Kidney (tissue), 14 donors: ENCODE measurements around the gene CACNA1F. TPM values are rescaled to one million over a fixed set of nuclear protein-coding genes. Genes with fewer than 3 reads are reported as not detected.

ENCODE experiments used
- DNase-seq, 5 donors: peaks; one replicate each; pipeline ENCODE4 v3.0.0-alpha.2; 2013 to 2020
- FAIRE-seq: peaks from 2 replicates; lab custom pipeline; 2012; peaks lifted over from hg19 to GRCh38; lab: Jason Lieb, UNC
- H3K27ac ChIP-seq, 2 donors: one replicate each; pipeline ENCODE4 v1.7.0; 2013; ENCODE audit warnings: low read depth in 2 of 2, low read length in 2 of 2, inconsistent platforms in 1 of 2
- H3K27me3 ChIP-seq: one replicate; pipeline ENCODE4 v1.7.1; 2013; ENCODE audit warnings: low read length, inconsistent platforms; ENCODE audit not compliant: control insufficient read depth, insufficient read depth
- H3K36me3 ChIP-seq, 3 donors: one replicate each; pipeline versions ENCODE4 v1.7.0 to v1.7.1; 2013; ENCODE audit warnings: low read length in 3 of 3, control low read depth in 1 of 3, inconsistent platforms in 1 of 3; ENCODE audit not compliant: insufficient read depth in 3 of 3, control insufficient read depth in 2 of 3
- H3K4me1 ChIP-seq, 3 donors: one replicate each; pipeline versions ENCODE4 v1.7.0 to v1.7.1; 2013; ENCODE audit warnings: low read length in 3 of 3, inconsistent platforms in 1 of 3, low read depth in 1 of 3; ENCODE audit not compliant: control insufficient read depth in 2 of 3, insufficient read depth in 2 of 3
- H3K4me3 ChIP-seq, 3 donors: one replicate each; pipeline versions ENCODE4 v1.7.0 to v1.8.1; 2013; ENCODE audit warnings: low read length in 3 of 3, control low read depth in 1 of 3, inconsistent platforms in 1 of 3
- H3K9ac ChIP-seq, 3 donors: one replicate each; pipeline versions ENCODE4 v1.7.0 to v1.7.1; 2013; ENCODE audit warnings: low read length in 3 of 3, control low read depth in 1 of 3, inconsistent platforms in 1 of 3
- H3K9me3 ChIP-seq, 3 donors: one replicate each; pipeline versions ENCODE4 v1.7.0 to v1.7.1; 2013; ENCODE audit warnings: low read length in 3 of 3, control low read depth in 1 of 3, inconsistent platforms in 1 of 3; ENCODE audit not compliant: control insufficient read depth in 2 of 3, insufficient read depth in 1 of 3
- intact Hi-C: fragments of 100-400 bp; cut with DNase I; formaldehyde crosslinking; loops from one replicate; pipeline ENCODE4 v1.11.1; 2022
- polyA plus RNA-seq: library from polyadenylated mRNA; stranded (reverse); fragments of 350-450 nt; fragmentation: Illumina TruSeq; extraction: RNeasy Lipid Tissue Mini Kit (QIAGEN cat#74804); gene quantifications from one replicate; pipeline ENCODE4 v1.2.3, GENCODE V29; 2014; ENCODE audit warnings: low read depth, low replicate concordance; ENCODE audit not compliant: insufficient read depth
- total RNA-seq: library from RNA; stranded (reverse); fragmentation: NEBNext Ultra II Directional; extraction: Animal tissue kit (Norgen Biotek cat#: 25700); gene quantifications from one replicate; pipeline ENCODE4 v1.2.1, GENCODE V29; 2021
- TF ChIP-seq, protein P1 (sequence below): IDR thresholded peaks from 3 replicates; pipeline ENCODE4 v1.5.1; 2012; ENCODE audit warnings: mild to moderate bottlenecking, moderate library complexity, borderline replicate concordance; ENCODE audit not compliant: insufficient read depth; ENCODE audit errors: extremely low read depth
- donor health status: control.
- donor health status: control.
- donor health status: control.
- donor health status: control.
- donor health status: control.
- donor health status: DM: yes; HTN: yes; CAD: no.
- donor health status: Normal renal cell carcinoma (clear cell type).

CACNA1F gene
- total and polyA plus RNA-seq, 2 donors from 2014 or later: 0.15 to 0.25 TPM

DNA sequence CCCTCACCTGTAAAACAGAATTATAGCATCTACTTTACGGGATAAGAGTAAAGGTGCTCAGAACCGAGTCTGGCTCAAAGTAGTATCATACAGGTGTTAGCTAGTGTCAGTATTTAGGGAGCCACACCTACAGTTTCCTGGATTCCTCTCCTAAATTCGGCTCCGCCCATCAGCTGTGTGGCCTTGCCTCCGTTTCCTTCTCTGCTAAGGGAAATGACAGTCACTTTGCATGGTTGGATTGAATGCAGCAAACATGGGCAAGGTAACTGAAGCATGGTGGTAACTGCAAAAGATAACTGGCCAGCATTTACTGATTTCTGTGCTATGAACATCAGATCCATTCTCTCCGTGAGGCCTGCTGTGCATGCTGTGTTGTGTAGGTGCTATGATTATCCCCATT is 39.3 kb upstream of the CACNA1F start:
- Histone ChIP-seq H3K9ac (no peak overlapping the region), H3K9me3 (no peaks in the 10 kb centered on the region), H3K4me3 (peak overlapping the region in 1 of 3 donors; percentile 24), H3K36me3 (no peaks in the 10 kb centered on the region), H3K27me3 (no peaks in the 10 kb centered on the region), H3K4me1 (peaks cover 0 to 16% (median 10%) of the 10 kb centered on the region in 3 donors), H3K27ac (no peak overlapping the region)
- TF ChIP-seq, protein P1, sequence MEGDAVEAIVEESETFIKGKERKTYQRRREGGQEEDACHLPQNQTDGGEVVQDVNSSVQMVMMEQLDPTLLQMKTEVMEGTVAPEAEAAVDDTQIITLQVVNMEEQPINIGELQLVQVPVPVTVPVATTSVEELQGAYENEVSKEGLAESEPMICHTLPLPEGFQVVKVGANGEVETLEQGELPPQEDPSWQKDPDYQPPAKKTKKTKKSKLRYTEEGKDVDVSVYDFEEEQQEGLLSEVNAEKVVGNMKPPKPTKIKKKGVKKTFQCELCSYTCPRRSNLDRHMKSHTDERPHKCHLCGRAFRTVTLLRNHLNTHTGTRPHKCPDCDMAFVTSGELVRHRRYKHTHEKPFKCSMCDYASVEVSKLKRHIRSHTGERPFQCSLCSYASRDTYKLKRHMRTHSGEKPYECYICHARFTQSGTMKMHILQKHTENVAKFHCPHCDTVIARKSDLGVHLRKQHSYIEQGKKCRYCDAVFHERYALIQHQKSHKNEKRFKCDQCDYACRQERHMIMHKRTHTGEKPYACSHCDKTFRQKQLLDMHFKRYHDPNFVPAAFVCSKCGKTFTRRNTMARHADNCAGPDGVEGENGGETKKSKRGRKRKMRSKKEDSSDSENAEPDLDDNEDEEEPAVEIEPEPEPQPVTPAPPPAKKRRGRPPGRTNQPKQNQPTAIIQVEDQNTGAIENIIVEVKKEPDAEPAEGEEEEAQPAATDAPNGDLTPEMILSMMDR: no peak
- DNase-seq (no peak), FAIRE-seq (no peak)
- intact Hi-C loops: no loop called here

DNA sequence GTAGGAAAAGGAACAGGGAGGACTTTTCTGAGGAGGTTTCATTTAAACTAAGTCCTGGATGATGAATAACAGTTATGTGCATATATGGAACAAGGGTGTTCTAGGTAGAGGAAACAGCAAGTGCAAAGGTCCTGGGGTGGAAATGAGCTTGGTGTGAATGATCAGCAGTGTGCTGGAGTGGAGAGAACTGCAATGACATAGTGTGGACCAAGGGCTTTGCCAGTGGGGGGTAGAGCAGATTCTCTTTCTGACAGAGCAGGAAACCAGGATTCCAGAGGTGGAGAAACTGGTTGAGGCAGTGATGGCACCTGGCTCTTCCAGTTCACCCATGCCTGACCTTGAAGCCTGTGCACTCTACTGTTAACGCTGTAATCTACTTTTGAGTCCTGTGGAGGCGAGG is 38.2 kb upstream of the CACNA1F start:
- Histone ChIP-seq H3K36me3 (no peaks in the 10 kb centered on the region), H3K4me1 (peaks cover 0 to 16% (median 10%) of the 10 kb centered on the region in 3 donors), H3K4me3 (peak overlapping the region in 1 of 3 donors; percentile 53), H3K9ac (peak overlapping the region in 1 of 3 donors; percentile 12), H3K27me3 (no peaks in the 10 kb centered on the region), H3K9me3 (no peaks in the 10 kb centered on the region), H3K27ac (no peak overlapping the region)
- TF ChIP-seq, protein P1: no peak
- DNase-seq (peak in 1 of 5 donors; percentile 9), FAIRE-seq (no peak)
- intact Hi-C loops: no loop called here

DNA sequence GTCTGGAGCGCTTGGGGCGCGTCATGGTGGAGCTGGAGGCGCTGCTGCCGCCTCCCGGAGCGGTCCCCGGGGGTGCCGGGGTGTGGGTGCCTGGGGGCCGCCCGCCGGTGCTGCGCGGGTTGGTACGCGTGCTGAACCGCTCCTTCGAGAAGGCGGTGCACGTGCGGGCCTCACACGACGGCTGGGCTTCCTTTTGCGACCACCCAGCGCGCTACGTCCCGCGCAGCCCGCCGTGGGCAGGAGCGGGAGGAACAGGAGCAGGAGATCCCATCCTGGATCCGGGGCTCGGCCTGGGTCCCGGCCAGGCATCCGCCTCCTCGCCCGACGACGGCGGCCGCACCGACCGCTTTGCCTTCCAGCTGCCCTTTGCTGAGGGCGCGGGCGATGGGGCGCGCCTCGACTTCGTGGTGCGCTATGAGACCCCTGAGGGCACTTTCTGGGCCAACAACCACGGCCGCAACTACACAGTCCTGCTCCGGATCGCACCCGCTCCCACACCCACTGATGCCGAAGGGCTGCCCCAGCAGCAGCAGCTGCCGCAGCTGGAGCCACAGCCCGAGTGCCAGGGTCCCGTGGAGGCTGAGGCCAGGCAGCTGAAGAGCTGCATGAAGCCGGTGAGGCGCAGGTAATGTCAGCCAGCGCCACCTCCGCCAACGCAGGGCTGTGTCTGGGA is 37.2 kb upstream of the CACNA1F start:
- peak overlapping the region; percentile 33 to 53 (median 47) for H3K4me3 ChIP-seq
- FAIRE-seq (no peak), DNase-seq (peak in 2 of 5 donors; percentile 7 to 62)
- peak overlapping the region; percentile 73 to 88 for H3K27ac ChIP-seq
- intact Hi-C loops: no loop called here
- H3K9me3 ChIP-seq: no peaks in the 10 kb centered on the region
- H3K9ac ChIP-seq: peak overlapping the region in 1 of 3 donors; percentile 61
- TF ChIP-seq, protein P1: no peak
- H3K27me3 ChIP-seq: no peaks in the 10 kb centered on the region
- peaks cover 0 to 16% (median 10%) of the 10 kb centered on the region in 3 donors for H3K4me1 ChIP-seq
- H3K36me3 ChIP-seq: no peaks in the 10 kb centered on the region
